Retinal pigment epithelial cell (primary cell): ENCODE data around the gene STOX2.

Experiments
- DNase-seq: peaks from one replicate; pipeline ENCODE4 v3.0.0-alpha.2; 2010; ENCODE audit warnings: low read depth
- H3K4me3 ChIP-seq: 2 replicates; pipeline ENCODE4 v1.5.1; 2011; ENCODE audit warnings: mild to moderate bottlenecking, low read length, control low read depth, moderate library complexity
- CTCF ChIP-seq: conservative IDR thresholded peaks from 2 replicates; pipeline ENCODE4 v1.5.1; 2011; ENCODE audit warnings: low read depth, low read length, control low read depth, inconsistent platforms

The STOX2 gene

GRCh38 chr4:184019076-184019475 is 114.0 kb downstream of the STOX2 start:
- H3K4me3 ChIP-seq, result no peak overlapping the region
- DNase-seq, result no peak
- no peak for TF ChIP-seq CTCF

DNA sequence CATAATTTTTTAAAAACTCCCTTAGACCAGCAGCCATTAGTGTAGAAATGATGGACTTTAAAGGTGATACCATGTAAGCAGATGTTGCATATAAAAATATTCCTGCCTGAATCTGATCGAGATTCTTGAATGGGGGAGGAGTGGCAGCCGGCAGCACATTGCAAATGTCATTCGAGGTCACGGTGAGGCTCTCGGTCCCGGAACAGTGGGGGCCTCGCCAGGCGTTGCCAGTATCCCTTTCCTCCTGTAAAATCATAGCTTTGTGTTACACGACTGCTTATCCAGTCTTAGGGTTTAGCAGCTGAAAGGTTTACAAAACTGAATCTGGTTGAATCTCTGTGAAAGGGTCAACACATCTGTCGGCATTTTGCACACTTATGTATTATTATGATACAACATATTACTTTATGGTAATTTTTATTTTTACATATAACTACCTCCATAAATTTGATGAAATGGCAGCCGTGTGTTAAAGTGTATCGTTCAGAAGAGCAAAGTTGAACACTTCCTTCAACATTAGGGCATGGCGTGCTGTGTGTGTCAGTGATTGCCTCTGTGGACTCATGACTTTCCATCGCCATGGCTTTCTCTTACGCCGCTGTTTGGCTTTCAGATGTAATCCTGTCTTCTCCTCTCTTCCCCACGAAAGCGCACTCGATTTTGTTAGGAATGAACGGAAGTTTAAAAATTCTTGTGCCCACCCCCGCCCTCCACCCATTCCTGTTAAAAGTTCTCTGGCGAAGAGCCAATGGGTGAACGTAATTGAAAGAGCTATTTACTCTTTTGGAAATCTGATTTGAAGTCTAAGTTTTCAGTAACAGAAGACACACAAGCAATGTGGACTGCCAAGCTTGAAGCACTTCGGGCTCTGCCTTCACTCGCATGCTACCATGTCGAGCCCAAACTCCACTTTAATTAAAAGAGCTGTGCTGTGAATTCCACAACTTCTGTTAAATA is 114.8 kb downstream of the STOX2 start:
- TF ChIP-seq CTCF, result no peak
- no peak for DNase-seq
- no peak overlapping the region for H3K4me3 ChIP-seq

GRCh38 chr4:184021389-184021788 is 116.3 kb downstream of the STOX2 start:
- TF ChIP-seq CTCF, result no peak
- no peak for DNase-seq
- no peak overlapping the region for H3K4me3 ChIP-seq

DNA sequence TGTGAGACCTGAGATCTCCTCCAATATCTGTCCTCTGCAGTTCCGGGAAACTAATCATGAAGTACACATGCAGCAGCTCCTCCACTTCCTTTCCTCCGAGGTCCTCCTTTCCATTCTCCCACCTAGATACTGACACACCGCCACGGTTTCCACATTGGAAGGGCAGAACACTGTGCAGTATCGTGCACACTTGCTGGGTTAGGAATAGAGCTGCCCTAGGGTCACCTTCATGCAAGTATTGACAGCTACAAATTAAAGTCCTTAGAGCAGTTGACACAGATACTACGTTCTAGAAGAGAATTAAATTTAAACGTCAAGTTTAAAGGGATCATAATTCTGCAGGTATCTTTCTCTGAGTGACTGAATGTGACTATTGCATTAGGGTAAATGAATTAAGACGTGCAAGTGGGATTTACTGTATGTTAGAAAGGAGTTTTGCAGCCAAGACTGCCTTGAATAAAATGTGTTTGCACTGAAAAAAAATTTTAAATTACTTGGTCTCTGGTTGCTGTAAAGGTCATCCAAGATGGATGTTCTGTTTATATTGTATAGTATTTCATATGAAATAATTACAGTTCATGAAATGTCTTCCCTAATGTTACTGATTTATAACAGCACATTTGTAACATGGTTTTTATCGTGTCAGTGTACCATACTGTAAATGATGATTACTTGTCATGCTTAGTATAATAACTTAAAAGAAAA is 117.7 kb downstream of the STOX2 start:
- no peak overlapping the region for H3K4me3 ChIP-seq
- TF ChIP-seq CTCF, result no peak
- DNase-seq, result no peak

DNA sequence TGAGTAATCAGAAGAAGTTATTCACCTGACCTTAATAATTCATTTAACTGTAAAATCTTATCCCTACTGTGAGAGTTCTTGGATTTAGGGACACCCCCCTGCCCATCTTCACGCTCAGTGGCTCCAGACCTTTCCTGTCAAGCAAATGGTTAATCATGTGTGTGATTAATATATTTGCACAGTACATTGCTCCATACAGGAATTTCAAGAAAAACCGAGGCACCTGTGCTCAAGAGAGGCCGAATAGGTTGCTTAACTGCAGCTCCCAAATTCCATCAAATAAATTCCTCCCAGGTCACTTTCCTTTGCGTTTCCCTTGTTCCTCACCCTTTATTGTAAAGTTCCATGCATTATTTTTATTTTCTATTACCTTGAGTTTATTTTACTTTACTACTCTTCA is 119.5 kb downstream of the STOX2 start:
- DNase-seq, result no peak
- H3K4me3 ChIP-seq, result no peak overlapping the region
- TF ChIP-seq CTCF, result no peak

DNA sequence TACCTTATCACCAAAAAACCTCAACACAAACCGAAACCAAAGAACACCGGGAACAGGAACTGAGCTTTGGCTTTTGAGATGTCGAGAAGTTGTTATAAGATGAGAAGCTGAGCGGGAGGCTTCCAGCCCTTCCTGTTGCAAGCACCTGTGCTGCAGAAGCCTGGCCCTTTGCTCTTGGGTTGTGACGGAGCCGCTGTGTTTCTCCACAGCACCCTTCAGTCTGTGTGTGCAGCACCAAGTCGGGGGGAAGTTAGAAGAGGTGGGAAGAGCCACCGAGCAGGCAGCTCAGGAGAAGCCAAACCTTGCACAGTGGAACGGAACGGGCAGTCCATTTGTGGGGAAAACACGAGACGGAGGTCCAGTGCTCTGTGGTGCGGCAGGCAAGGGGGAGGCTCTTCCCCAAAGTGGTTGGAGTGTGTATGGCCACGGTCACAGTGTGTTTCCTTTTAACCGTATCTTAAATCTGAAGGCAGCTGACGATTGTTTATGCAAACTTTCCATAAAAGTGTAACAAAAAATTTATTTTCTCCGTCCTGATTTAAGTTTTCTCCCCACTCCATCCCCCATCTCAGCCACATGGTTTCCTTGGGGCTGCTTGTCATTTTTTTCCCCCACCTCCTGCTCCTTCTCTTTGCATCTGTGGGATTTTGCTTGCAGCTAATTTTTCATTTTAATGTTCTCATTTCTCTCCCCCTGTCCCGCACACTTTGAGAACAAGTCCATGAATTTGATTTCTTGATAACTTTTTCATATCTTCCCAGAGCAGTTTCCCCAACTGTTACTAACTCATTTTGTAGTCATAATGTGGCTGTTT is 123.7 kb downstream of the STOX2 start:
- no peak overlapping the region for H3K4me3 ChIP-seq
- no peak for DNase-seq
- TF ChIP-seq CTCF, result no peak
